GM10847 (cell line): ENCODE data around the gene SLC25A22.

ENCODE experiments used
- POLR2A ChIP-seq: IDR thresholded peaks from 2 replicates; pipeline ENCODE4 v1.6.1; 2011; ENCODE audit not compliant: insufficient read length; ENCODE audit errors: extremely low read depth

The SLC25A22 gene

GRCh38 chr11:749731-750130 is 48.4 kb downstream of the SLC25A22 start:
- no peak for TF ChIP-seq POLR2A

GRCh38 chr11:748007-748359 is 50.1 kb downstream of the SLC25A22 start:
- TF ChIP-seq POLR2A = no peak

GRCh38 chr11:747158-748006 is 50.7 kb downstream of the SLC25A22 start, which contains the start of gene TALDO1:
TALDO1 (plus strand) TSS chr11:747464; CDS start chr11:747482, 18 bp downstream.
- TF ChIP-seq POLR2A = peak; percentile 63

- no peak for TF ChIP-seq POLR2A
Observed at GRCh38 chr11:746289-747157, 51.6 kb downstream of the SLC25A22 start.

GRCh38 chr11:745428-745827 is 52.7 kb downstream of the SLC25A22 start:
- TF ChIP-seq POLR2A = no peak

- no peak for TF ChIP-seq POLR2A
Observed at GRCh38 chr11:742571-743201, 55.4 kb downstream of the SLC25A22 start.

- TF ChIP-seq POLR2A = no peak
Observed at GRCh38 chr11:742156-742546, 55.9 kb downstream of the SLC25A22 start.
